Loucy (cell line): ENCODE data around the gene SOBP.

Experiments used
- EZH2phosphoT487 ChIP-seq: fragments of 200-600 bp; IDR thresholded peaks from 2 replicates; pipeline ENCODE4 v1.6.1; 2018; ENCODE audit warnings: antibody characterized with exemption, mild to moderate bottlenecking, moderate library complexity, borderline replicate concordance
- TF ChIP-seq, protein P1 (sequence below): fragments of 200-600 bp; sonication (generic); conservative IDR thresholded peaks from 2 replicates; pipeline ENCODE4 v1.5.1; 2014; ENCODE audit warnings: mild to moderate bottlenecking, antibody characterized with exemption, low read length

DNA sequence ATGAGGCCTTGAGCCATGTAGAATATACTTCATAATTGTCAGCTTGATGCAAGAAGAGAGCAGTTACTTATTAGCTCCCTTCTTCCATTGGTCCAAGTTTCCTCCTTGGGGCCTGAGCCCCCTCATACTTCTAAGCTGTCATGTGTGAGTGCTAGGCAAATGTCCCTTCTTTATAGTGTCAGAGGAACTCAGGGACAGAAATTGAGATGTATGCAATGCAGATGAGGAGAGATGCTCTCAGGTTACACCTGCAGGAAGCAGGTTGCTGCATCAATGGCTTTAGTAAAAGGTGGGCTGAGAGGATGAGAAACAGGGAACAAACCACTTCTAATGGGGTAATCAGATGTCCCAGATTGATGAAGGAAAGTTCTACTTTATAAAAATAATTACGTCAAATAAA lies 23.9 kb upstream of the SOBP start:
- TF ChIP-seq, protein P1, sequence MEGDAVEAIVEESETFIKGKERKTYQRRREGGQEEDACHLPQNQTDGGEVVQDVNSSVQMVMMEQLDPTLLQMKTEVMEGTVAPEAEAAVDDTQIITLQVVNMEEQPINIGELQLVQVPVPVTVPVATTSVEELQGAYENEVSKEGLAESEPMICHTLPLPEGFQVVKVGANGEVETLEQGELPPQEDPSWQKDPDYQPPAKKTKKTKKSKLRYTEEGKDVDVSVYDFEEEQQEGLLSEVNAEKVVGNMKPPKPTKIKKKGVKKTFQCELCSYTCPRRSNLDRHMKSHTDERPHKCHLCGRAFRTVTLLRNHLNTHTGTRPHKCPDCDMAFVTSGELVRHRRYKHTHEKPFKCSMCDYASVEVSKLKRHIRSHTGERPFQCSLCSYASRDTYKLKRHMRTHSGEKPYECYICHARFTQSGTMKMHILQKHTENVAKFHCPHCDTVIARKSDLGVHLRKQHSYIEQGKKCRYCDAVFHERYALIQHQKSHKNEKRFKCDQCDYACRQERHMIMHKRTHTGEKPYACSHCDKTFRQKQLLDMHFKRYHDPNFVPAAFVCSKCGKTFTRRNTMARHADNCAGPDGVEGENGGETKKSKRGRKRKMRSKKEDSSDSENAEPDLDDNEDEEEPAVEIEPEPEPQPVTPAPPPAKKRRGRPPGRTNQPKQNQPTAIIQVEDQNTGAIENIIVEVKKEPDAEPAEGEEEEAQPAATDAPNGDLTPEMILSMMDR, result no peak
- no peak for TF ChIP-seq EZH2phosphoT487
